ENCODE results near the gene TCIRG1.

Gene TCIRG1

DNA sequence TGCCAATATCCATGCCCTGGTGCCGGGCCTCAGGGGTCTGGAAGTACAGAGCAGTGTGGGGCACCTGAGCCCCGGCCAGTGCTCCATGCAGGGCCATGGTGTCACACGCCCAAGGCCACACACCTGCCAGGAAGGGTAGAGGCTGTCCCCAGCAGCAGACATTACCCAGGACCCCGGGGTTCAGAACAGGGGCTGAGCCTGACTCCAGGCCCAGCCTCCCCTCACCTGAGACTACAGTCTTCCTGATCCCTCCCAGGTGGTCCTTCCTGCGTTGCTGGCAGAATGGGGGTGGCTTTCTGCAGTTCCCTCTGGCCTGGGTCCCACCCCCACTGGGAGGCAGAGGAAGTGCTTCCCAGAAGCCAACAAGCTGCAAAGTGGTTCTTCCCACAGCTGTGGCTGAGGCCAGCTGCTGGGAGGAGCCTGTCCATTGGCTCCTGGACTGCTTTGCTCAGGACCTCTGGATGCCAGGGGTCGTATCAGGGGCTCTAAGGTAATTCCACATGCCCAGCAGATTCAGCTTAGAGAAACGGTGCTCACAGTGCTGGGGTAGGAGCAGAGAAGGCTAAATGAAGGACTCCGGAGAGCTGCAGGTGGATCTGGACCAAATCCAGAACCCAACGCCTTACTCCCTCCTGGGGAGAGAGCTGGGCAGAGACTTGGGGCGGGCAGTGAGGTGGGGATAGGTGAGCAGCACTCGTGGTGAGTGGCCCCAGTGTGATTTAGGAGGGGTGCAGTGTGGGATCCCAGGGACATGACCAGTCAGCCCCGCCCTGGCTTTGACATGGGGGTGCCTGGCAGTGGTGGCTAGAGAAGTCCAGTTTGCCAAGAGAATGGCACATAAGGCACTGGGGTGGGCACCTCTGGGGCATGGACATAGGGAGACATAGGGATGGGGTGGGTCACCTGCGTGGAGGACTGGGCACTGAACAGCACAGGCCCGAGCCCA is 12.6 kb downstream of the TCIRG1 start:
- no peak for DNase-seq

GRCh38 chr11:68052137-68052873 is 13.5 kb downstream of the TCIRG1 start:
- DNase-seq, result no peak

DNA sequence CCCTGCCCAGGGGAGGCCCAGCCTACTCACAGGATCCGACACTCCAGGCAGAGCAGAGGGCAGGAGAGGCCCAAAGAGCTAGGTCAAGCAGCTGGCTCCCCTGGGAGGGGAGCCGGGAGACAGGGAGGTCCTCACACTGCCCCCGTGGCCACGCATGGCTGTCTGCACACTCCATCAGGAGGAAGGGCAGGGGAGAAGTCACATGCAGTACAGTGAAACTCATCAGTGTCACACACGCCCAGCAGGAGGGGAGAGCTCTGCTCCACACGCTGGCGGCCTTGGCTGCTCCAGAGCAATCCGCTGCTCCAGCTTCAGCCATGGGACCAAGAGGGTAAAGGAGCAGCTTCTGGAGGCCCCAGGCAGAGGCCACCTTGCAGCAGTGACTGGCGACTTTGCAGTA is 14.3 kb downstream of the TCIRG1 start:
- no peak for DNase-seq

DNA sequence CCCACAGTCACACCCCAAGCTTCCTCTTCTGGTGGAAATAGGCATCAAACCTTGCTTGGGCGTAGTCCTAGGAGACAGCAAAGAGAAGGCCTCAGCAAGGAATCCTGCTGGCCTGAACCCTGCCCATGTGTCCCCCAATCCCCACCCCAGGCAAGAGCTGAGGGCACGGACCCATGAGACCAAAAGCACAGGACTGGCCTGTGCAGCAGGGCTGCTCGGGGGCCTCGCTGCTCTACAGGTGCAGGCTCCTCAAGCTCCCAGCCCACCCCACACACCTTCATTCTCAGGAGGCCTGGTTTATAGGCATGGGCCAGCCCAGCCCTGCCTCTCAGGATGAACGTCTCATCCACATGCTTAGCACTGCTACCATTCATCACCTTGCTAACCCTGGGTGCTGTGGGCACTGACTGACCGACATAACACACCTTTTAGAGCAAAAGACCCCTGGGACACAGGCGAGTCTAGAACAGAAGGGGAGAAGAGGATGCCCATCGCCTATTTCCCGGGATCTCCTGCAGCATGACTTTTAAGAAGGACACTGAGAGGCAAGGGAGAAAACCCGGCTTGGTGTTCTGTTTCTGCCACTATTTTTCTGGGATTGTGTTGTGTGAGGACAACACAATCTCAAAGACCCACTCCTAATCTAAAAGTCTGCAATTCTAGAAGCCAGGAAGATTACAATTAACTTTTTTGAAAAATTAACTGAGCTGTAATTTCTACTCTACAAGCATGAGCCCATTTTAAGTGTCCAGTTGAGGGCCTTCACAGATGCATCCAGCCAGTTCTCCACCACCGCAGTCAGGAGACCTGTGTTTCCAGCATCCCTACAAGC is 15.4 kb downstream of the TCIRG1 start:
- DNase-seq, result no peak

- no peak for DNase-seq
Measured at GRCh38 chr11:68056317-68057285, 17.8 kb downstream of the TCIRG1 start.

GRCh38 chr11:68057807-68058206 is 19.0 kb downstream of the TCIRG1 start:
- DNase-seq, result no peak

DNA sequence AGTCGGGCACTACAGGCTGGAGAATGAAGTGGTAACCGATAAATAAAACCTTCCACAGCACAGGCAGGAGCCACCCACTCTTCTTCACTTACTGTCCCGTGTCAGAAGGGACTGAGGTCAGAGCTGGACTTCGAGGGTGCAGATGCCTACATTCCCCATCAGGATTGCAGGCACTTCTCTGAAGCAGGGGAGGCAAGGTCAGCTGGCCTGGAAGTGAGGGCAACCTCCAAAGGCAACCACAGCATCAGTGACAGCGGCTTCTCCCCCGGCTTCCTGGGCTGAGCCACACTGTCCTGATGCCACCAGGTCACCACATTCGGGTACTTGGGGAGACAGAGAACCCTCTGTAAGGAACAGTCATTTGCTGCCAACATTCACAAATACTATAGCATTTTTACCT is 22.7 kb downstream of the TCIRG1 start:
- no peak for DNase-seq

- DNase-seq, result no peak
Measured at GRCh38 chr11:68064926-68065325, 26.1 kb downstream of the TCIRG1 start.

DNA sequence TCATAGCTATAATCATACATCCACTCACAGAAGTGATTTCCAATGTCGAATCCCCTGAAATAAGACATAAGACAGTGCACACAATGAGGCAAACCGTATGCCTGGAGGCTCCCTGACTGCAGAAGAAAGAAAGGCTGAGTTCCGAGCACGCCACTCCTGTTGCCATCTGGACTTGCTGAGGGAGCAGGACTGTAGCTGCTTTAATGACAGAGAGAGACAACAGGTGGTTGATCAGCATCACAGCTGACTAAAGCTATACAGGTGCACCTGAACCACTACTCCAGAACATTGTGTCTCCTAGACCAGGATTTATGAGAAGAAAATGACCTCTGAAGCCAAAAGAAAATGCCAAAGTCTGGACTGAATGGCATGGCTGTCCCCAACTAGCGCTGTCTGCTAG is 27.0 kb downstream of the TCIRG1 start:
- no peak for DNase-seq

GRCh38 chr11:68066742-68067141 is 27.9 kb downstream of the TCIRG1 start:
- no peak for DNase-seq

DNA sequence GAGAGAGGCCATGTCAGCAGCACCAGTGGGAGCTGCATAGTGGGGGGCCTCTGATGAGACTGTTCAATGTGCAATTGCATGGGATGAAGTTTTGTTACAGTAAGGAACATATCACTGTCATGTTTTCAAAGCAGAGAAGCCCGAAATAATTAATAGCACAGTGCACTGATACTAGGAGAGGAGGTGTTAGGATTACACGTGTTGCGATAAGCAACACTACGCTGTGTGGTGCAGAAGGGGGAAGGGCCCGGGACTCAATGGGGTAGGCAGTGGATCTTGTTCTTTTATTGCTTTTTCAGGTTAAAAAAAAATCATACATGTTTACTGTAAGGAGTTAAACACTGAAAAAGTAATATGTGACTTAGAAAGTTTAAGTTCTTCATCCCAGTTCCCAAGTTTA is 29.2 kb downstream of the TCIRG1 start:
- DNase-seq, result no peak

- no peak for DNase-seq
Measured at GRCh38 chr11:68071281-68072048, 32.6 kb downstream of the TCIRG1 start.

DNA sequence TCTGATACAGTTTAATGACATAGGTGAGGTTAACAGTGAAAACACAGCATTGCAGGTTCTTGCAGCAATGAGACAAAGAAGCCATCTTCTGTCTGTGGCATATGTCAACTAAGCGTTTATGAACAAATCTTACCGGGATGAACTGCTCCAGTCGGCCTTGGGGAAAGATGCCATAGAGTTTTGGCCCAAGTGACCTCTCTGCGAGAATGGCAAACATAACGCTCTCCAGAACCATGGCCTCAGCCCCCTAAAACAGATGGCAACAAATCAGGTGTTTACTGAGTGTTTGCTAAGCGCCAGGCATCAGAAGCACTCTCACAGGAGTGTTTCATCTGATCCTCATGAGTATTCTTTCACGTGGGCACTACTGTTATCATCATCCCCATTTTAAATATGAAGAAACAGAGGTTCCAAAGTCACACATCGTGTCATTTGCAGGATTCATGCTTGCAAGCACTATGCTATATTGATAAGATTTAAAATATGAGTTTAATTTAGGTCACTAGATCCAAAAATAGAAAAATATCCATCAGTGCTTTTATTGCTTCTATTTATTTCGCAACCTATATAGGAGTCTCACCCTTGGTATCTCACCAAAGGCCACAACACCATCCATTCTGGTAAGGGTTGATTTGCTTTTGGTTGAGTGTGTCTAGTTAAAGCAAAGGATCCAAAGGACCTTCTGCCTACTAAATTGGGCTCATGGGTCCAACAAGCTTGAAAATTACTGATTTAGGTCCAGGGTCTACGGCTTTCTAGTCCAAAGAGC is 35.9 kb downstream of the TCIRG1 start:
- DNase-seq, result no peak

GRCh38 chr11:68076371-68077042 is 37.7 kb downstream of the TCIRG1 start:
- DNase-seq, result no peak

DNA sequence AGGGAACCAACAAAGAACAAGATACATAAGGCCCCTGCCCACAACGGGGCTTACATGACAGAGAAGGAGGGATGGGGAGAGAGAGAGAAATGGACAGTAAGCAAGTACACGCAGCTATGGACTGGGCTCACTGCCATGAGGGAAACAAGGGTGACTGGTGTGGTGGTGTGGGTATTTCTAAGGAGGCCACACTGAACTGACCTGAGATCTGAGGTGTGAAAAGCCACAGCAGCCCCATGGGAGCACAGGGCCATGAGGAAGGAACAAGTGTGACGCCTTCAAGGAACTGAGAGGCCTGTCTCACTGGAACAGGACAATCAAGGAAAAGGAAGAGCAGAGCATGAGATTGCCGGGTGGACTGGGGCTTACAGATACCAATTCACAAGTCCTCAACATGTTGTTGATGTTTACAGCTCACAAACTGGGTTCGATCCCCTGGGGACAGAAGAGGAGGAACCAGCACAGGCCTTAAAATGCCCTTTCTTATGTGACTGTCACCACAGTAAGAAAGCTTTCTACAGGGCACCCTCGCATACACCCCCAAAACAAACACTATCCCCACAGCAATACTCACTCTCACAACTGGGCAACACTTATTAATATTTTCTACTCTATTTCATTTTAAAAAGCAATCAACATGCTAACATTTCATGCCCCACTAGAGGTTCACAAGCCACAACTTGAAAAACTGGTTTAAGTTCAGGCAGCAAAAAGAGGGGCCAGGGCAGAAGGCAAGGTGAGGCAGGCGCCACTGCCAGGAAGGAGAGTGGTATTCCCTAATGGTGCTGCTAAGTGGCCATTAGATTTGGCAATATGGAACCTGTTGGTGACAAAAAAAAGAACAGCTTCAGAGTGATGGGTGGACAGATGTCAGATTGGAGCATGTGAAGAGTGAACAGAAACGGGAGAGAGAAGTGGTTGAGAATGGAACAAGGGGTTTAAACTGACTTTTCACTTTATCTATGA is 39.1 kb downstream of the TCIRG1 start:
- no peak for DNase-seq

- no peak for DNase-seq
Measured at GRCh38 chr11:68080860-68081259, 42.0 kb downstream of the TCIRG1 start.

DNA sequence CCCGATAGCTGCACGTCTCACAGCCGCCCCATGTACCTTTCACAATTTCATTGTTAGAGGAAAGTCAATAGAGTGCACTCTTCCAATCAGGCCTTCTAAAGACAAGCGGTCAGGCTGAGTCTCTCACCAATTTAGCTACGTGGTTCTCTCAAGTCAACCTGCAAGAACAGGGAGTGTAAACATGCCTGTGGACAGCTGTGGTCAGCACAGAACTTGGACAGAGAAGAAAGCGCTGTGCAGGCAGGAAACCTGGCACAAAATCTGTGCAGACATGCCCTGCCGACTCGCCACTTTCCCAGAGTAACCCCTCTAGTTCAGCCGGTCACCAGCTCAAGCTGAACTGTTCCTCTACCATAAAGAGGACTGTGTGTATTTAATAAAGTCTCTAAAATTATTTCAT is 42.9 kb downstream of the TCIRG1 start:
- no peak for DNase-seq

DNA sequence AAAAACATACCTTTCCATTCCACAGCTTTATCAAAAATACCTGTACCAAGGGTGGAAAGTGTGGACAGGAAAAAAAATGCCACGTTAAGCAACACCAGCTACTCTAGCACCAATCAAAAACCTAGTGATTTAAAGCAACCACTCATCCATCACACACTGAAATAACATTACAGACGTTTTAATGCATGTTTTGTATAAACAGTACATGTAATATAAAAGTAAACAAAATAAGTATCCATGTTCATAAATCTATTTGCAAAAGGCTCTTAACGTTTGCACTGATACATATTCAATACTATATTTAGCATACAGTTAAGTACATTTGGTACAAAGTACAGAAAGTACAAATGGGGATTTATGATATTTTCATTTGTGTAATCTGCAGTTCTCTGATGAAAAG is 43.7 kb downstream of the TCIRG1 start:
- DNase-seq, result no peak

GRCh38 chr11:68083517-68083916 is 44.7 kb downstream of the TCIRG1 start:
- no peak for DNase-seq
